ENCODE measurements around the gene SELENOT. TPM values are rescaled to one million over a fixed set of nuclear protein-coding genes. Genes with fewer than 3 reads are reported as not detected.
A peak's percentile ranks its signal among the peaks of the same experiment; 100 is the strongest.

Gene SELENOT
- total and polyA plus RNA-seq, 12 donors, result 15.9 to 101 (median 76.1) TPM

GRCh38 chr3:150635076-150635475 is 32.0 kb downstream of the SELENOT start:
- ATAC-seq (no peak), DNase-seq (no peak)
- H3K4me1 ChIP-seq, result peaks cover 0 to 13% (median 0%) of the 10 kb centered on the region in 9 donors
- intact Hi-C loops (cut with DNase I), result no loop called here
- no peaks in the 10 kb centered on the region for H3K9me3 ChIP-seq
- H3K4me3 ChIP-seq, result no peak overlapping the region
- TF ChIP-seq CTCF (IDR thresholded peaks at IDR 0.05), result no peak
- H3K27me3 ChIP-seq, result no peaks in the 10 kb centered on the region
- peak overlapping the region in 2 of 10 donors; percentile 42 to 53 for H3K27ac ChIP-seq
- WGBS, 2 donors, result 58 to 68% methylated on average over 6 of the region's 6 CpGs
- H3K36me3 ChIP-seq, result peaks cover 0 to 21% (median 13%) of the 10 kb centered on the region in 9 donors

- no peak for TF ChIP-seq CTCF (IDR thresholded peaks at IDR 0.05)
- H3K27me3 ChIP-seq, result no peaks in the 10 kb centered on the region
- DNase-seq (no peak), ATAC-seq (no peak)
- intact Hi-C loops (cut with DNase I), result no loop called here
- no peaks in the 10 kb centered on the region for H3K9me3 ChIP-seq
- H3K4me3 ChIP-seq, result no peak overlapping the region
- peaks cover 0 to 17% (median 10%) of the 10 kb centered on the region in 9 donors for H3K36me3 ChIP-seq
- peak overlapping the region in 2 of 10 donors; percentile 42 to 53 for H3K27ac ChIP-seq
- peaks cover 0 to 13% (median 0%) of the 10 kb centered on the region in 9 donors for H3K4me1 ChIP-seq
- WGBS, 2 donors, result 86 to 92% methylated on average over 1 of the region's 1 CpG
Observed at GRCh38 chr3:150635526-150635925, 32.4 kb downstream of the SELENOT start.

GRCh38 chr3:150636258-150636657 is 33.1 kb downstream of the SELENOT start:
- Histone ChIP-seq H3K4me3 (no peak overlapping the region), H3K36me3 (peaks cover 0 to 9% (median 3%) of the 10 kb centered on the region in 9 donors), H3K27ac (peak overlapping the region in 1 of 10 donors; percentile 53), H3K9me3 (no peaks in the 10 kb centered on the region), H3K4me1 (peaks cover 0 to 13% (median 0%) of the 10 kb centered on the region in 9 donors), H3K27me3 (no peaks in the 10 kb centered on the region)
- WGBS, 2 donors, result 95% methylated on average over 5 of the region's 5 CpGs
- intact Hi-C loops (cut with DNase I), result no loop called here
- no peak for TF ChIP-seq CTCF (IDR thresholded peaks at IDR 0.05)
- ATAC-seq (no peak), DNase-seq (no peak)

GRCh38 chr3:150639262-150639661 is 36.1 kb downstream of the SELENOT start:
- no peak for TF ChIP-seq CTCF (IDR thresholded peaks at IDR 0.05)
- Histone ChIP-seq H3K4me1 (peaks cover 0 to 13% (median 0%) of the 10 kb centered on the region in 9 donors), H3K9me3 (no peaks in the 10 kb centered on the region), H3K27ac (no peak overlapping the region), H3K27me3 (no peaks in the 10 kb centered on the region), H3K36me3 (no peaks in the 10 kb centered on the region), H3K4me3 (no peak overlapping the region)
- no peak for ATAC-seq
- no peak for DNase-seq
- intact Hi-C loops (cut with DNase I), result no loop called here
- WGBS, 2 donors, result 83 to 86% methylated on average over 5 of the region's 5 CpGs
